IPS-20b (cell line): ENCODE measurements around the gene TSEN34.
"Not testable (repeated sequence)": the region's sequence is repeated elsewhere in the genome, so short reads cannot be mapped to it uniquely, and the experiment has no call there.

Experiments used
- H3K27ac ChIP-seq: one replicate; pipeline ENCODE4 v1.5.1; 2013; ENCODE audit warnings: low read length
- H3K27me3 ChIP-seq: 2 replicates; pipeline ENCODE4 v1.6.1; 2013; ENCODE audit warnings: mild to moderate bottlenecking, low read length, inconsistent platforms; ENCODE audit not compliant: insufficient read depth
- H3K36me3 ChIP-seq: 2 replicates; pipeline ENCODE4 v1.6.1; 2013; ENCODE audit warnings: low read depth, mild to moderate bottlenecking, inconsistent platforms, low read length, moderate library complexity; ENCODE audit not compliant: insufficient read depth
- H3K4me1 ChIP-seq: 2 replicates; pipeline ENCODE4 v1.6.1; 2013; ENCODE audit warnings: mild to moderate bottlenecking, control low read depth, inconsistent platforms, low read length, moderate library complexity; ENCODE audit not compliant: insufficient read depth
- H3K4me3 ChIP-seq: 2 replicates; pipeline ENCODE4 v1.5.1; 2013; ENCODE audit warnings: mild to moderate bottlenecking, low read length, inconsistent platforms
- H3K9ac ChIP-seq: 2 replicates; pipeline ENCODE4 v1.6.1; 2013; ENCODE audit warnings: low read depth, mild to moderate bottlenecking, inconsistent platforms, low read length, moderate library complexity
- H3K9me3 ChIP-seq: 2 replicates; pipeline ENCODE4 v1.6.1; 2013; ENCODE audit warnings: mild to moderate bottlenecking, low read depth, low read length, inconsistent platforms; ENCODE audit not compliant: insufficient read depth

Gene TSEN34

GRCh38 chr19:54190503-54191010, 551 bp upstream of the TSEN34 start:
- Histone ChIP-seq H3K9ac (peak overlapping the region; percentile 91), H3K4me1 (peaks cover 4% of the 10 kb centered on the region; the same call in 1 of the 2 replicates), H3K9me3 (no peaks in the 10 kb centered on the region), H3K27ac (peak overlapping the region; percentile 75), H3K36me3 (peaks cover 27% of the 10 kb centered on the region), H3K4me3 (peak overlapping the region; percentile 75), H3K27me3 (no peaks in the 10 kb centered on the region)

- Histone ChIP-seq H3K27ac (peak overlapping the region; percentile 53), H3K9me3 (no peaks in the 10 kb centered on the region), H3K36me3 (peaks cover 20% of the 10 kb centered on the region), H3K9ac (peak overlapping the region; percentile 91), H3K4me3 (peak overlapping the region; percentile 75), H3K4me1 (peaks cover 4% of the 10 kb centered on the region; the same call in 1 of the 2 replicates), H3K27me3 (no peaks in the 10 kb centered on the region)
Observed at GRCh38 chr19:54191811-54192453, 824 bp downstream of the TSEN34 start.

GRCh38 chr19:54193011-54193410, 1.9 kb downstream of the TSEN34 start:
- H3K4me3 ChIP-seq, result no peak overlapping the region
- peaks cover 4% of the 10 kb centered on the region; the same call in 1 of the 2 replicates for H3K4me1 ChIP-seq
- no peak overlapping the region for H3K9ac ChIP-seq
- H3K36me3 ChIP-seq, result peaks cover 15% of the 10 kb centered on the region
- H3K27me3 ChIP-seq, result no peaks in the 10 kb centered on the region
- H3K27ac ChIP-seq, result no peak overlapping the region
- H3K9me3 ChIP-seq, result no peaks in the 10 kb centered on the region

- not testable (repeated sequence) for H3K9ac ChIP-seq, H3K27me3 ChIP-seq, H3K4me1 ChIP-seq, H3K27ac ChIP-seq, H3K4me3 ChIP-seq, H3K9me3 ChIP-seq
- peaks cover 15% of the 10 kb centered on the region for H3K36me3 ChIP-seq
Observed at GRCh38 chr19:54194463-54194862, 3.4 kb downstream of the TSEN34 start.

- Histone ChIP-seq H3K9ac (no peak overlapping the region), H3K27me3 (no peaks in the 10 kb centered on the region), H3K27ac (no peak overlapping the region), H3K4me1 (peaks cover 4% of the 10 kb centered on the region; the same call in 1 of the 2 replicates), H3K9me3 (no peaks in the 10 kb centered on the region), H3K36me3 (peaks cover 21% of the 10 kb centered on the region), H3K4me3 (no peak overlapping the region)
Observed at GRCh38 chr19:54196536-54196935, 5.4 kb downstream of the TSEN34 start.

- Histone ChIP-seq H3K27me3 (no peaks in the 10 kb centered on the region), H3K4me1 (peaks cover 3% of the 10 kb centered on the region; the same call in 1 of the 2 replicates)
Observed at GRCh38 chr19:54197121-54197520, 6.0 kb downstream of the TSEN34 start.

GRCh38 chr19:54199401-54199800, 8.3 kb downstream of the TSEN34 start:
- no peak overlapping the region for H3K4me3 ChIP-seq
- H3K27ac ChIP-seq, result no peak overlapping the region
- no peaks in the 10 kb centered on the region for H3K27me3 ChIP-seq
- H3K36me3 ChIP-seq, result peaks cover 39% of the 10 kb centered on the region
- peak overlapping the region; percentile 13; the same call in 1 of the 2 replicates for H3K9ac ChIP-seq
- H3K9me3 ChIP-seq, result no peaks in the 10 kb centered on the region
- H3K4me1 ChIP-seq, result peaks cover 13% of the 10 kb centered on the region

More at GRCh38 chr19:54197121-54197520, 6.0 kb downstream of the TSEN34 start:
- no peak overlapping the region for H3K4me3 ChIP-seq
- H3K9ac ChIP-seq, result no peak overlapping the region
- no peaks in the 10 kb centered on the region for H3K9me3 ChIP-seq
- no peak overlapping the region for H3K27ac ChIP-seq
- H3K36me3 ChIP-seq, result peaks cover 27% of the 10 kb centered on the region

GRCh38 chr19:54201172-54201701, 10.1 kb downstream of the TSEN34 start:
- no peaks in the 10 kb centered on the region for H3K27me3 ChIP-seq
- H3K9me3 ChIP-seq, result no peaks in the 10 kb centered on the region
- peak overlapping the region; percentile 95 for H3K9ac ChIP-seq
- peak overlapping the region; percentile 84 for H3K4me3 ChIP-seq
- peak overlapping the region; percentile 80 for H3K27ac ChIP-seq
- H3K36me3 ChIP-seq, result peaks cover 53% of the 10 kb centered on the region
- H3K4me1 ChIP-seq, result peaks cover 22% of the 10 kb centered on the region

GRCh38 chr19:54201980-54202379, 10.9 kb downstream of the TSEN34 start:
- Histone ChIP-seq H3K27ac (no peak overlapping the region), H3K9me3 (no peaks in the 10 kb centered on the region), H3K4me3 (peak overlapping the region; percentile 84), H3K36me3 (peaks cover 60% of the 10 kb centered on the region), H3K4me1 (peaks cover 22% of the 10 kb centered on the region), H3K27me3 (no peaks in the 10 kb centered on the region), H3K9ac (peak overlapping the region; percentile 95)

- peaks cover 22% of the 10 kb centered on the region for H3K4me1 ChIP-seq
- no peaks in the 10 kb centered on the region for H3K9me3 ChIP-seq
- H3K9ac ChIP-seq, result peak overlapping the region; percentile 95
- peak overlapping the region; percentile 84 for H3K4me3 ChIP-seq
- H3K36me3 ChIP-seq, result peaks cover 72% of the 10 kb centered on the region
- no peaks in the 10 kb centered on the region for H3K27me3 ChIP-seq
- H3K27ac ChIP-seq, result no peak overlapping the region
Observed at GRCh38 chr19:54203151-54203611, 12.1 kb downstream of the TSEN34 start.

GRCh38 chr19:54204767-54205468, 13.8 kb downstream of the TSEN34 start:
- peaks cover 81% of the 10 kb centered on the region for H3K36me3 ChIP-seq
- H3K27ac ChIP-seq, result no peak overlapping the region
- no peaks in the 10 kb centered on the region for H3K9me3 ChIP-seq
- H3K9ac ChIP-seq, result peak overlapping the region; percentile 64
- no peaks in the 10 kb centered on the region for H3K27me3 ChIP-seq
- H3K4me1 ChIP-seq, result peaks cover 22% of the 10 kb centered on the region
- H3K4me3 ChIP-seq, result peak overlapping the region; percentile 84
